ENCODE measurements around the gene SOX30. TPM values are rescaled to one million over a fixed set of nuclear protein-coding genes. Genes with fewer than 3 reads are reported as not detected.

SOX30 gene
- total RNA-seq, 1 donor from 2014 or later: not detected

DNA sequence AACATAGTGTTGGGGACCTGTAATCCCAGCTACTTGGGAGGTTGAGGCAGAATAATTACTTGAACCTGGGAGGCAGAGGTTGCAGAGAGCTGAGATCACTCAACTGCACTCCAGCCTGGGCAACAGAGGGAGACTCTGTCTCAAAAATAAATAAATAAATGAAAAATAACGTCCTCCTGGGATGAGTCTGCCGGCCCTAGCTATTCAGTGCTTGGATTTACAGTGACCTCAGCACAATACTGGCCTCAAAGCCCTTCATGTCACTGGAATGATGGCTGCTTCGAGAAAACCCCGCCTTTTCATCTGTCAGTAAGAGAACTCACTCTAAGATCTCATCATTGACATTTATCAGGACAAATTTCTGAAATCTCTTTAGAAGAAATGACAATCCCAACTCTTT lies 35.5 kb downstream of the SOX30 start:
- Histone ChIP-seq H3K4me1 (no peaks in the 10 kb centered on the region), H3K9me3 (no peaks in the 10 kb centered on the region), H3K27ac (no peak overlapping the region), H3K4me3 (no peak overlapping the region), H3K36me3 (no peaks in the 10 kb centered on the region), H3K27me3 (no peaks in the 10 kb centered on the region)
- intact Hi-C loops (cut with DNase I): no loop called here
- no peak for DNase-seq (ENCODE audit: extremely low spot score in 2 of 2)
- TF ChIP-seq, protein P1, sequence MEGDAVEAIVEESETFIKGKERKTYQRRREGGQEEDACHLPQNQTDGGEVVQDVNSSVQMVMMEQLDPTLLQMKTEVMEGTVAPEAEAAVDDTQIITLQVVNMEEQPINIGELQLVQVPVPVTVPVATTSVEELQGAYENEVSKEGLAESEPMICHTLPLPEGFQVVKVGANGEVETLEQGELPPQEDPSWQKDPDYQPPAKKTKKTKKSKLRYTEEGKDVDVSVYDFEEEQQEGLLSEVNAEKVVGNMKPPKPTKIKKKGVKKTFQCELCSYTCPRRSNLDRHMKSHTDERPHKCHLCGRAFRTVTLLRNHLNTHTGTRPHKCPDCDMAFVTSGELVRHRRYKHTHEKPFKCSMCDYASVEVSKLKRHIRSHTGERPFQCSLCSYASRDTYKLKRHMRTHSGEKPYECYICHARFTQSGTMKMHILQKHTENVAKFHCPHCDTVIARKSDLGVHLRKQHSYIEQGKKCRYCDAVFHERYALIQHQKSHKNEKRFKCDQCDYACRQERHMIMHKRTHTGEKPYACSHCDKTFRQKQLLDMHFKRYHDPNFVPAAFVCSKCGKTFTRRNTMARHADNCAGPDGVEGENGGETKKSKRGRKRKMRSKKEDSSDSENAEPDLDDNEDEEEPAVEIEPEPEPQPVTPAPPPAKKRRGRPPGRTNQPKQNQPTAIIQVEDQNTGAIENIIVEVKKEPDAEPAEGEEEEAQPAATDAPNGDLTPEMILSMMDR (IDR thresholded peaks at IDR 0.05): no peak
- TF ChIP-seq POLR2AphosphoS5 (IDR thresholded peaks at IDR 0.05; ENCODE audit: insufficient read depth in 1 of 2, low read depth in 1 of 2): no peak
- no peak for TF ChIP-seq POLR2A (IDR thresholded peaks at IDR 0.05)

DNA sequence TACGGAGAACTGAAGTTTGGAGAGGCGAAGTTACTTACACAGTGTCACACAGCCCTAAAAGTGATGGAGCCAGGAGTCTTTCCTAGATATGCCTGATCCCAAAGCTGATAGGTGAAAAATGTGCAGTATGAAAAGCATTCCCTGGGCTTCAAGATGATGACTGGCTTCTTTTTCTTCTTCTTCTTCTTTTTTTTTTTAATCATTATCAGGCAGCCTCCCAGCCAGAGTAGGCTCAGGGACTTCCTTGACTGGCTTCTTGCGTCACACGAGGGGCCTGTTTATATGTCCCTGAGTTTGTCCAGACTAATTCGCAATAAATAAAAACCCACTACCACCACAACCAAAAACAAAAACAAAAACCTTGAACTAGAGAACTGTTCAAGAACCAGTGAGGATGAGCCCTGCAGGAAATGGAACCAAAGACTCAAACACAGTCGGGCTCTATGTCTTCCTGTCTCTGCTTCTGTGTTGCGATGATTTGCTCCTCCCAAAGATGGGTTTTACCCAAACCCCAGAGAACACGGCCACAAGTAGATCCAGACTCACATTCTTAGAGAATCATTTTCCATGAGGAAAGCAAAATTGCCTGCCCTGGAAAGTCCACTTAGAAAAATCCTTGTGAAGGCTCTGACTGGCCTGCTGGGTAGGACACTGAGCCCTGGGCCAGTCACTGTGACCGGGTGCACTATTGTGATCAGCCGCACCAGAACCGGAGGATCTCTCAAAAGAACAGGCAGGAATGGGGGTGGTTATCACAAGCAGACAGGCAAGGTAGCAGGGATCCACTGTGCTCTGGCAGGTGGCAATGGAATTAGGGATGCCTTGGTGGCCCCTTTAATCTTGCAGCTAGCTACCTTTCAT lies 38.6 kb downstream of the SOX30 start:
- H3K36me3 ChIP-seq: no peaks in the 10 kb centered on the region
- DNase-seq (ENCODE audit: extremely low spot score in 2 of 2): no peak
- H3K27ac ChIP-seq: no peak overlapping the region
- TF ChIP-seq POLR2AphosphoS5 (IDR thresholded peaks at IDR 0.05; ENCODE audit: insufficient read depth in 1 of 2, low read depth in 1 of 2): no peak
- TF ChIP-seq, protein P1 (IDR thresholded peaks at IDR 0.05): no peak
- no peak for TF ChIP-seq POLR2A (IDR thresholded peaks at IDR 0.05)
- H3K9me3 ChIP-seq: no peaks in the 10 kb centered on the region
- intact Hi-C loops (cut with DNase I): no loop called here
- no peaks in the 10 kb centered on the region for H3K4me1 ChIP-seq
- H3K27me3 ChIP-seq: no peaks in the 10 kb centered on the region
- no peak overlapping the region for H3K4me3 ChIP-seq

DNA sequence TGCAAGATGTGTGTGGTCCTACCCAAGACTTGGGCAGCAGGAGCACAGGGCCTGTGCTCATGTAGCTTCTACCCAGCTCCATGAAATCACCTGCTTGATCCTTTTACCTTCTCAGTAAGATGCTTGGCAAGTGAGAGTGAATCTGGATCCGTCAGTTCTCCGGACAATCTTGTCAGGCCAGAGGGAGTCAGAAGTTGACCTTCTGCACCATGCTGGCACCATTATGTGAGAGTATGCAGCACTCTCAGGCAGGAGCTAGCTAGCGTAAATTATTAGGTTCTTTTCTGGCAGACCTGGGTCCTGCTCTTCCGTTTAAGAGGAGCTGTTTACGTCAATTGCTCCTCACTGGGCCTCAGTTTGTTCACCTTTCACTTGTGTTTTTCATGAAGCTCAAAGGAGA lies 39.7 kb downstream of the SOX30 start:
- H3K27ac ChIP-seq: no peak overlapping the region
- no peaks in the 10 kb centered on the region for H3K9me3 ChIP-seq
- intact Hi-C loops (cut with DNase I): no loop called here
- H3K4me1 ChIP-seq: no peaks in the 10 kb centered on the region
- TF ChIP-seq POLR2AphosphoS5 (IDR thresholded peaks at IDR 0.05; ENCODE audit: insufficient read depth in 1 of 2, low read depth in 1 of 2) (no peak), POLR2A (IDR thresholded peaks at IDR 0.05) (no peak)
- TF ChIP-seq, protein P1 (IDR thresholded peaks at IDR 0.05): no peak
- H3K27me3 ChIP-seq: no peaks in the 10 kb centered on the region
- H3K36me3 ChIP-seq: no peaks in the 10 kb centered on the region
- DNase-seq (ENCODE audit: extremely low spot score in 2 of 2): no peak
- H3K4me3 ChIP-seq: no peak overlapping the region

DNA sequence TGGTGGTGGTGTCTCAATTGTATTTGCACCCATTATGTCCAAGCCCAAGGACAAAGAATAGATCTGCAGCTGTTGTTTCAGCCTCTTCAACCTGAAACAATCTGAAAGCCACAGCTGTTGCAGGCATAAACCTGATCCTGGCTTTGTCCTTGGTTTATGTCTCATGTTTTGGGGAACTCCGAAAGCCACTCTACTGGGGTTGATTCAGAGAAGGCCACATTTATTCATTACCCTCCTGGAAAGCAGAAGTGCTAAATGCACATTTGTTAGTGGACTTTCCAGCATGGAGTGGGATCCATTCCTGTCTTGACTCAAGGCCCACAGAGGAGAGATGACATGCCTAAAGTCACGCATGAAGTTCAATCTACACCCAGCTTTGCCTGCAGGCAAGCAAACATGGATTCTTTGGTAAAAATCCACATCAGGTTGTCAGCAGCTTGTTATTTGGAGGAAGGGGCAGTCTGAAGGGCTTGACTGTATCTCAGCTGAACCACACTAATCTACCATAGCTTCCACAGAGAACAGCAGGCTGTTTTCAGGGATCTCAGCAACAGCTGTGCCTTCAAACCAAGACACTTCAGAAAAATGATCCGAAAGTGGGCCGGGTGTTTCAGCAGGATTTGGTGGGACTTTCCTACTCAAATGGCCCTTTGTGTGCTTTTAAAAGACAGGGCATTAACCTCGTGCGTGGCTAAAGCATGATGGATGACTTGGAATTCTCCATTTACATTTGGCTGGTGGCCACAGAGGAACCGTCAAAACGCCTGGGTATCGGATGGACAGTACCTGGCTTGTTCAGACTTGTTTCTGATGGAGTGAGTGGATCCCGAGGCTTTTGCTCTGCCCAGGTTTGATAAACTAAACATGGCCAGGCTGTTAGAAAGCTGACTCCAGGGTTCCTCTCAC lies 40.4 kb downstream of the SOX30 start:
- TF ChIP-seq POLR2A (IDR thresholded peaks at IDR 0.05): no peak
- TF ChIP-seq, protein P1 (IDR thresholded peaks at IDR 0.05): no peak
- no peak for TF ChIP-seq POLR2AphosphoS5 (IDR thresholded peaks at IDR 0.05; ENCODE audit: insufficient read depth in 1 of 2, low read depth in 1 of 2)
- intact Hi-C loops (cut with DNase I): no loop called here
- Histone ChIP-seq H3K27ac (no peak overlapping the region), H3K9me3 (no peaks in the 10 kb centered on the region), H3K36me3 (no peaks in the 10 kb centered on the region), H3K27me3 (no peaks in the 10 kb centered on the region), H3K4me3 (no peak overlapping the region), H3K4me1 (no peaks in the 10 kb centered on the region)
- DNase-seq (ENCODE audit: extremely low spot score in 2 of 2): no peak

Data from vagina (tissue), 2 donors.